Cardiac septum (tissue), 1 donor: ENCODE results near the gene PIK3C2G. TPM values are rescaled to one million over a fixed set of nuclear protein-coding genes. Genes with fewer than 3 reads are reported as not detected.

Source experiments
- DNase-seq: peaks from one replicate; pipeline ENCODE4 v3.0.0-alpha.2; 2020; ENCODE audit warnings: low spot score
- intact Hi-C: fragments of 100-400 bp; cut with DNase I; formaldehyde crosslinking; loops from one replicate; pipeline ENCODE4 v1.14.0; 2022
- total RNA-seq: library from RNA; stranded (reverse); fragmentation: NEBNext Ultra II Directional; extraction: Animal tissue kit (Norgen Biotek cat#: 25700); gene quantifications from one replicate; pipeline ENCODE4 v1.2.1, GENCODE V29; 2021
- donor health status: DM: no; HTN: no; CAD: no.

Gene PIK3C2G
- total RNA-seq, 1 donor from 2014 or later = not detected

- no peak for DNase-seq
- intact Hi-C loops = no loop called here
Observed at GRCh38 chr12:18389820-18390219, 128.5 kb downstream of the PIK3C2G start.

GRCh38 chr12:18391151-18391550 lies 129.8 kb downstream of the PIK3C2G start:
- intact Hi-C loops = no loop called here
- no peak for DNase-seq

- DNase-seq = no peak
- intact Hi-C loops = no loop called here
Observed at GRCh38 chr12:18394742-18395141, 133.4 kb downstream of the PIK3C2G start.

- DNase-seq = no peak
- intact Hi-C loops = no loop called here
Observed at GRCh38 chr12:18400186-18400585, 138.9 kb downstream of the PIK3C2G start.

- DNase-seq = no peak
Observed at GRCh38 chr12:18402872-18403611, 141.7 kb downstream of the PIK3C2G start.

GRCh38 chr12:18411453-18411852 lies 150.1 kb downstream of the PIK3C2G start:
- no peak for DNase-seq
- intact Hi-C loops = no loop called here

More at GRCh38 chr12:18402872-18403611, 141.7 kb downstream of the PIK3C2G start:
- intact Hi-C loops = no loop called here

GRCh38 chr12:18414671-18415070 lies 153.4 kb downstream of the PIK3C2G start:
- no peak for DNase-seq
- intact Hi-C loops = no loop called here

GRCh38 chr12:18415227-18415626 lies 153.9 kb downstream of the PIK3C2G start:
- intact Hi-C loops = no loop called here
- DNase-seq = no peak

GRCh38 chr12:18416412-18416811 lies 155.1 kb downstream of the PIK3C2G start:
- intact Hi-C loops = no loop called here
- DNase-seq = no peak

- DNase-seq = no peak
- intact Hi-C loops = no loop called here
Observed at GRCh38 chr12:18419311-18419710, 158.0 kb downstream of the PIK3C2G start.

GRCh38 chr12:18421867-18422266 lies 160.5 kb downstream of the PIK3C2G start:
- no peak for DNase-seq
- intact Hi-C loops = no loop called here

- no peak for DNase-seq
- intact Hi-C loops = no loop called here
Observed at GRCh38 chr12:18422871-18423270, 161.6 kb downstream of the PIK3C2G start.

GRCh38 chr12:18424857-18425256 lies 163.5 kb downstream of the PIK3C2G start:
- intact Hi-C loops = no loop called here

GRCh38 chr12:18427520-18427919 lies 166.2 kb downstream of the PIK3C2G start:
- DNase-seq = no peak
- intact Hi-C loops = no loop called here

More at GRCh38 chr12:18424857-18425256, 163.5 kb downstream of the PIK3C2G start:
- DNase-seq = no peak

- intact Hi-C loops = no loop called here
- no peak for DNase-seq
Observed at GRCh38 chr12:18428416-18428815, 167.1 kb downstream of the PIK3C2G start.

- intact Hi-C loops = no loop called here
- DNase-seq = no peak
Observed at GRCh38 chr12:18429366-18429765, 168.0 kb downstream of the PIK3C2G start.

- DNase-seq = no peak
- intact Hi-C loops = loop anchor here (5.0 kb wide), 1 partner anchor 757 kb away; no protein-coding TSS in a partner anchor
Observed at GRCh38 chr12:18430425-18431048, 169.2 kb downstream of the PIK3C2G start.

GRCh38 chr12:18431771-18432170 lies 170.5 kb downstream of the PIK3C2G start:
- intact Hi-C loops = loop anchor here (5.0 kb wide), 1 partner anchor 756 kb away; no protein-coding TSS in a partner anchor
- no peak for DNase-seq

- DNase-seq = no peak
- intact Hi-C loops = loop anchor here (5.0 kb wide), 1 partner anchor 755 kb away; no protein-coding TSS in a partner anchor
Observed at GRCh38 chr12:18432206-18432605, 170.9 kb downstream of the PIK3C2G start.

- no peak for DNase-seq
- intact Hi-C loops = no loop called here
Observed at GRCh38 chr12:18436170-18436569, 174.9 kb downstream of the PIK3C2G start.

GRCh38 chr12:18439541-18439940 lies 178.2 kb downstream of the PIK3C2G start:
- DNase-seq = no peak
- intact Hi-C loops = no loop called here
